Measurements from ENCODE around the gene FBLN1. TPM values are rescaled to one million over a fixed set of nuclear protein-coding genes. Genes with fewer than 3 reads are reported as not detected.

Gene FBLN1
- total and polyA plus RNA-seq, 2 of the 8 experiments (the other 6 are each of a cell fraction or from before 2014, with no cell fraction given) = 159 to 168 TPM

DNA sequence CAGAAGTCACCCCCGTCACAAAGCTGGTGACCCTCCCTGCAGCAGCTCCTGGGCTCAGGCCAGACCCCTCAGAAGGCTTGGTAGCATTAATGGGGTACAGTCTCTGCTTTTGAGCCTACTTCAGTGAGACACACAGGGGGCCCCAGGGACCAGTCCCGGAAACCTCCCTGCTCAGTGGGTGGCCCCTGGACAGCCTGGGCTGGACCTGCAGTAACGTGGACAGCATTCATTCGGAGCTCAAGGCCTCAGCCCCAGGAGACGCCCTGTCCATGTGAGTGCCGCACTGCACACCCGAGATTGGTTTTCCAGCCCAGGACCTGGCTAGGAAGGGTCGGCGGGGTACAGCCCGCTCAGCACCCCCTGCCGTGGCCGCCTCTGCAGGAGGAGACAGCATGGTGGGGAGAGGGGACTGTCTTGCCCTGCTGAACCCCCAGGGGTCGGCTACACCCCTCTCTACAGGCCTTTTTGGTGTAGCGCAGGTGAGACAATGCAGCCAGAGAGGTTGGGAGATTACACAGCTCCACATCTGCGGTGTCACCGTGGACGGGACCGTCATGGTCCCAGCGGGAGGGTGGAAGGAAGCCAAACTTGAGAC is 83.4 kb downstream of the FBLN1 start:
- Histone ChIP-seq H2BK15ac (ENCODE audit: low read length) (no peak overlapping the region), H3K23ac (ENCODE audit: insufficient read length) (no peak overlapping the region), H3K79me2 (ENCODE audit: control insufficient read depth in 1 of 2, insufficient read depth in 2 of 2, low read length in 2 of 2) (no peaks in the 10 kb centered on the region), H3K4ac (replicated peaks; ENCODE audit: insufficient read length, low read depth, low read length) (no peak overlapping the region), H3K4me3 (ENCODE audit: extremely low read depth in 1 of 4, insufficient read depth in 2 of 4, low read depth in 3 of 4, low read length in 4 of 4) (no peak overlapping the region), H4K8ac (ENCODE audit: extremely low read depth, insufficient read depth, low read length) (peak overlapping the region; percentile 69; the same call in 1 of the 2 replicates), H2BK12ac (ENCODE audit: low read depth, low read length) (no peak overlapping the region), H3K9ac (replicated peaks in 1 of 4; ENCODE audit: extremely low read depth in 1 of 4, low read depth in 3 of 4, low read length in 3 of 4) (no peak overlapping the region), H3K36me3 (ENCODE audit: control insufficient read depth in 2 of 4, insufficient read depth in 4 of 4, low read length in 3 of 4) (no peaks in the 10 kb centered on the region), H4K91ac (replicated peaks; ENCODE audit: insufficient read length, low read length) (no peak overlapping the region), H3K9me3 (ENCODE audit: insufficient read depth in 2 of 2, low read depth in 1 of 2, low read length in 1 of 2) (no peaks in the 10 kb centered on the region), H3K27ac (ENCODE audit: low read depth, low read length) (no peak overlapping the region), H3K56ac (replicated peaks; ENCODE audit: insufficient read length, low read depth, low read length) (no peak overlapping the region), H3K4me2 (ENCODE audit: insufficient read depth in 1 of 2, low read depth in 2 of 2, low read length in 2 of 2) (no peak overlapping the region), H3K4me1 (replicated peaks in 1 of 4; ENCODE audit: control insufficient read depth in 3 of 4, insufficient read depth in 4 of 4, low read length in 3 of 4) (peaks cover 0 to 7% (median 0%) of the 10 kb centered on the region in 4 experiments; a peak in 5 of 7 replicates), H3K23me2 (ENCODE audit: low read depth, low read length) (no peaks in the 10 kb centered on the region; the same call in 1 of the 2 replicates), H2AFZ (ENCODE audit: low read length) (no peak overlapping the region), H3K79me1 (ENCODE audit: low read depth, low read length) (no peaks in the 10 kb centered on the region), H2AK5ac (ENCODE audit: low read depth, low read length) (no peak overlapping the region), H2BK120ac (replicated peaks; ENCODE audit: low read depth, low read length) (no peak overlapping the region), H3K18ac (ENCODE audit: extremely low read depth, low read length) (no peak overlapping the region), H4K5ac (ENCODE audit: insufficient read length, low read depth, low read length) (no peak overlapping the region), H2BK5ac (ENCODE audit: low read depth, low read length) (no peak overlapping the region; the same call in 1 of the 2 replicates), H4K20me1 (replicated peaks in 1 of 2; ENCODE audit: control insufficient read depth in 1 of 2, insufficient read depth in 2 of 2, low read length in 2 of 2) (peaks cover 0 to 3% of the 10 kb centered on the region in 2 experiments), H3K27me3 (replicated peaks in 1 of 4; ENCODE audit: control insufficient read depth in 3 of 4, extremely low read depth in 1 of 4, insufficient read depth in 3 of 4, low read length in 3 of 4) (no peaks in the 10 kb centered on the region; a peak in 1 of 7 replicates), H2BK20ac (ENCODE audit: low read length) (no peak overlapping the region), H3K14ac (ENCODE audit: insufficient read length) (no peak overlapping the region)
- WGBS, 2 experiments (ENCODE audit: extremely low coverage in 1 of 2, insufficient coverage in 1 of 2, insufficient read length in 1 of 2, insufficient replicate concordance in 2 of 2, low coverage in 1 of 2, low lambda C conversion rate in 2 of 2, missing lambda C conversion rate in 1 of 2) = 91% methylated on average over 19 of the region's 19 CpGs; no CpG with 5 or more reads in 1 of the 2 experiments
- ChIA-PET POLR2A (ENCODE audit: partially characterized antibody) (no interaction called here), CTCF (ENCODE audit: partially characterized antibody) (interaction anchor here (1.3 to 2.8 kb wide), 5 partner anchors 9 to 59 kb away, joined by 3 to 8 read pairs (median 8); no protein-coding TSS in a partner anchor)
- FAIRE-seq (no peak), DNase-seq (ENCODE audit: low read depth in 1 of 2, low spot score in 2 of 2) (no peak)
- no peak for TF ChIP-seq SP4 (IDR thresholded peaks at IDR 0.05; ENCODE audit: low read length)
- no peak for TF ChIP-seq RBBP5 (IDR thresholded peaks at IDR 0.05; ENCODE audit: borderline replicate concordance, low read depth, low read length)
- TF ChIP-seq EZH2 (IDR thresholded peaks at IDR 0.05; ENCODE audit: low read depth, low read length, severe bottlenecking) = no peak
- TF ChIP-seq, protein P1, sequence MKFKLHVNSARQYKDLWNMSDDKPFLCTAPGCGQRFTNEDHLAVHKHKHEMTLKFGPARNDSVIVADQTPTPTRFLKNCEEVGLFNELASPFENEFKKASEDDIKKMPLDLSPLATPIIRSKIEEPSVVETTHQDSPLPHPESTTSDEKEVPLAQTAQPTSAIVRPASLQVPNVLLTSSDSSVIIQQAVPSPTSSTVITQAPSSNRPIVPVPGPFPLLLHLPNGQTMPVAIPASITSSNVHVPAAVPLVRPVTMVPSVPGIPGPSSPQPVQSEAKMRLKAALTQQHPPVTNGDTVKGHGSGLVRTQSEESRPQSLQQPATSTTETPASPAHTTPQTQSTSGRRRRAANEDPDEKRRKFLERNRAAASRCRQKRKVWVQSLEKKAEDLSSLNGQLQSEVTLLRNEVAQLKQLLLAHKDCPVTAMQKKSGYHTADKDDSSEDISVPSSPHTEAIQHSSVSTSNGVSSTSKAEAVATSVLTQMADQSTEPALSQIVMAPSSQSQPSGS (IDR thresholded peaks at IDR 0.05; ENCODE audit: low read length) = no peak

Measured in H1 (cell line).